Measurements from ENCODE around the gene MOB1A.

MOB1A gene

DNA sequence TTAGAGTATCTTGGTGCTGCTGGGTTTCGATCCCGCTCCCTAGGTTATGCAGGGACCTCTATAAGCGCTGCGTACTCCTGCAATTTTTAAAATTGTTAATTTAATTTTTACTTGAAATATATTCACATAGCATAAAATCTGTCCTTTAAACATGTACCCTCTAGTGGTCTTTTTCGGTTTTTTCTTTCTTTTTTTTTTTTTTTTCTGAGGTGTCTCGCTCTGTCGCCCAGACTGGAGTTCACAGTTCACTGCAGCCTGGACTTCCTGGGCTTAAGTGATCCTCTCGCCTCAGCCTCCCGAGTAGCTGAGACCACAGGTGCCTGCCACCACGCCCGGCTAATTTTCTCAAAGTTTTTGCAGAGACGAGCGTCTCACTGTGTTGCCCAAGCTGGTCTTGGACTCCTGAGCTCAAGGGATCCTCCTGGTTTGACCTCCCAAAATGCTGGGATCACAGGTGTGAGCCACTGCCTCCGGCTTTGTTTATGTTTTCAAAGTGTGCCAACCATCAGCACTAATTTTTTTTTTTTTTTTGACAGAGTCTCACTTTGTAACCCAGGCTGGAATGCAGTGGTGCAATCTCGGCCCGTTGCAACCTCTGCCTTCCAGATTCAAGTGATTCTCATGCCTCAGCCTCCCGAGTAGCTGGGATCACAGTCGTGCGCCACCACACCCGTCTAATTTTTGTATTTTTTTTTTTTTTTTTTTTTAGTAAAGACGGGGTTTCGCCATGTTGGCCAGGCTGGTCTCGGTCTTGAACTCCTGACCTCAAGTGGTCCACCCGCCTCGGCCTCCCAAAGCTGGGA lies 585 bp upstream of the MOB1A start:
- TF ChIP-seq POLR2AphosphoS5 (IDR thresholded peaks at IDR 0.05; ENCODE audit: borderline replicate concordance, low read depth, low read length) (no peak; the same call in none of the 2 replicates), FOXP2 (optimal IDR thresholded peaks at IDR 0.05; ENCODE audit: control extremely low read depth, extremely low read length, insufficient read depth) (no peak), EZH2 (IDR thresholded peaks at IDR 0.05) (no peak)
- H3K27ac ChIP-seq = no peak overlapping the region
- peaks cover 15% of the 10 kb centered on the region; the same call in 1 of the 2 replicates for H3K9me3 ChIP-seq (ENCODE audit: low read depth, low read length)
- DNase-seq (ENCODE audit: low read depth, low spot score) = no peak
- H3K4me3 ChIP-seq = peak overlapping the region; percentile 87
- peak overlapping the region; percentile 96 for H3K9ac ChIP-seq (ENCODE audit: insufficient read length)
- H3K36me3 ChIP-seq (ENCODE audit: insufficient read depth, low read length) = peaks cover 30% of the 10 kb centered on the region

DNA sequence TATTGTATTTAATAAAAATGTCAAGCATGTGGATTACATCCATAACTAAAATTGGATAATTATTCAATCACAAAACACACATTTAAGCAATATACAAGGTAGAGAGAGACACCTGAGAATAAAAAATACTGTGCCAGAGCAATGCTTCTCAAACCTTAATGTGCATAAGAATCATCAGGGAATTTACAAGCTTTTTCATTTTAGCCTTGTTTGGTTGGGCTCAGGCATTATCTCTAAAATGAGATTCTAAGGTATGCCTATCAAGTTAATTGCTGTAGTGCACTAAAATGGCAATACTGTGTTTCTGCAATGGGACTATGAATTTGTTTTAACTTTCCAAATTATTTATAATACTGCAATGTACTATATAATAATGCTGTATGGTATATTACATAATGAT lies 983 bp downstream of the MOB1A start:
- H3K36me3 ChIP-seq (ENCODE audit: insufficient read depth, low read length) = peaks cover 31% of the 10 kb centered on the region
- peak overlapping the region; percentile 96 for H3K9ac ChIP-seq (ENCODE audit: insufficient read length)
- DNase-seq (ENCODE audit: low read depth, low spot score) = no peak
- H3K27ac ChIP-seq = peak overlapping the region; percentile 78; the same call in 1 of the 2 replicates
- no peak for TF ChIP-seq POLR2AphosphoS5 (IDR thresholded peaks at IDR 0.05; ENCODE audit: borderline replicate concordance, low read depth, low read length)
- TF ChIP-seq FOXP2 (optimal IDR thresholded peaks at IDR 0.05; ENCODE audit: control extremely low read depth, extremely low read length, insufficient read depth) = no peak
- TF ChIP-seq EZH2 (IDR thresholded peaks at IDR 0.05) = no peak
- peak overlapping the region; percentile 87 for H3K4me3 ChIP-seq
- peaks cover 15% of the 10 kb centered on the region; the same call in 1 of the 2 replicates for H3K9me3 ChIP-seq (ENCODE audit: low read depth, low read length)

DNA sequence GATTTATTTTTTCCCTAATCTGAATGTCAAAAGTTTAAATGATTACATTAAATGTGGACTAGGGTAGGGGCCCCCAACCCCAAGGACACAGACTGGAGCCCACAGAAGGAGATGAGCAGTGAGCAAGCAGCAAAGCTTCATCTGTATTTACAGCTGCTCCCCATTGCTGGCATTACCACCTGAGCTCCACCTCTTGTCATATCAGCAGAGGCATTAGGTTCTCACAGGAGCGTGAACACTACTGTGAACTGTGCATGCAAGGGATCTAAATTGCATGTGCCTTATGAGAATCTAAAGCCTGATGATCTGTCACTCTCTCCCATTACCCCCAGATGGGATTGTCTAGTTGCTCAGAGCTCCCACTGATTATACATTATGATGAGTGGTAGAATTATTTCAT lies 3.8 kb downstream of the MOB1A start:
- no peak for TF ChIP-seq FOXP2 (optimal IDR thresholded peaks at IDR 0.05; ENCODE audit: control extremely low read depth, extremely low read length, insufficient read depth)
- TF ChIP-seq EZH2 (IDR thresholded peaks at IDR 0.05) = no peak
- TF ChIP-seq POLR2AphosphoS5 (IDR thresholded peaks at IDR 0.05; ENCODE audit: borderline replicate concordance, low read depth, low read length) = no peak
- no peak overlapping the region for H3K4me3 ChIP-seq
- H3K9me3 ChIP-seq (ENCODE audit: low read depth, low read length) = peaks cover 15% of the 10 kb centered on the region; the same call in 1 of the 2 replicates
- peaks cover 56% of the 10 kb centered on the region for H3K36me3 ChIP-seq (ENCODE audit: insufficient read depth, low read length)
- no peak for DNase-seq (ENCODE audit: low read depth, low spot score)
- no peak overlapping the region for H3K9ac ChIP-seq (ENCODE audit: insufficient read length)
- H3K27ac ChIP-seq = no peak overlapping the region

DNA sequence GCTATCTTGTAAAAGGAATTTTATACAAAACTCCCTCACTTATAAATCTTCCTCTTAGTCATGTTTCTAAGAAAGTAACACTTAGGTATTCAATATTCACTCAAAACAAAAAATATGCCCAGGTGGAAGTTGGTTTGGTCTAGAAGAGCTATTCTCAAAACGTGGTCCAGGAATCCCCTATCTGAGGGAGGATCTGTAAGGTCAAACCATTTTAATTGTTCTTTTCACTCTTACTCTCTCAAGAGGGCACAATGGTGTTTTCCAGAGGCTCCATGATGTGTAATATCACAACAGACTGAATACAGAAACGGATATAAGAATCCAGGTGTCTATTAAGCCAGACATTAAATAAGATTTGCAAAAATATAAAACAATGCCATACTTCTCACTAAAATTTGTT lies 9.9 kb downstream of the MOB1A start:
- Histone ChIP-seq H3K9ac (ENCODE audit: insufficient read length) (no peak overlapping the region), H3K36me3 (ENCODE audit: insufficient read depth, low read length) (peaks cover 84% of the 10 kb centered on the region), H3K4me3 (no peak overlapping the region), H3K27ac (no peak overlapping the region), H3K9me3 (ENCODE audit: low read depth, low read length) (peaks cover 8% of the 10 kb centered on the region; the same call in 1 of the 2 replicates)
- no peak for DNase-seq (ENCODE audit: low read depth, low spot score)
- TF ChIP-seq EZH2 (IDR thresholded peaks at IDR 0.05) (no peak), FOXP2 (optimal IDR thresholded peaks at IDR 0.05; ENCODE audit: control extremely low read depth, extremely low read length, insufficient read depth) (no peak), POLR2AphosphoS5 (IDR thresholded peaks at IDR 0.05; ENCODE audit: borderline replicate concordance, low read depth, low read length) (no peak)

DNA sequence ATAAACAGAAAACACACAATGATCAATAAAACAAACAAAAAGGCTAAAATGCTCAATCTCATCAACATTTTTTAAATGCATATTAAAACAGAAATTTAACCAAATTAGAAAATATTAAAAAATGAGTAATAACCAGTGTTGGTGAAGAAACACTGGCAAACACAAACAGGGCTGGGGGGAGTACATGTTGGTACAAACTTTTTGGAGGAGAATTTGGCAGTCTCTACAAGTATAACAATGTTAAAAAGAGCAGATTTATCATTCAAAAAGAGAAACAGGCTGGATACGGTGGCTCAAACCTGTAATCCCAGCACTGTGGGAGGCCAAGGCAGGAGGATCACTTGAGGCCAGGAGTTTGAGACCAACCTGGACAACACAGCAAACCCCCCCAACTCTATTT lies 13.9 kb downstream of the MOB1A start:
- Histone ChIP-seq H3K27ac (no peak overlapping the region), H3K9me3 (ENCODE audit: low read depth, low read length) (peaks cover 8% of the 10 kb centered on the region; the same call in 1 of the 2 replicates), H3K36me3 (ENCODE audit: insufficient read depth, low read length) (peaks cover 92% of the 10 kb centered on the region), H3K9ac (ENCODE audit: insufficient read length) (no peak overlapping the region), H3K4me3 (no peak overlapping the region)
- TF ChIP-seq POLR2AphosphoS5 (IDR thresholded peaks at IDR 0.05; ENCODE audit: borderline replicate concordance, low read depth, low read length) (no peak), FOXP2 (optimal IDR thresholded peaks at IDR 0.05; ENCODE audit: control extremely low read depth, extremely low read length, insufficient read depth) (no peak), EZH2 (IDR thresholded peaks at IDR 0.05) (no peak)
- DNase-seq (ENCODE audit: low read depth, low spot score) = no peak

DNA sequence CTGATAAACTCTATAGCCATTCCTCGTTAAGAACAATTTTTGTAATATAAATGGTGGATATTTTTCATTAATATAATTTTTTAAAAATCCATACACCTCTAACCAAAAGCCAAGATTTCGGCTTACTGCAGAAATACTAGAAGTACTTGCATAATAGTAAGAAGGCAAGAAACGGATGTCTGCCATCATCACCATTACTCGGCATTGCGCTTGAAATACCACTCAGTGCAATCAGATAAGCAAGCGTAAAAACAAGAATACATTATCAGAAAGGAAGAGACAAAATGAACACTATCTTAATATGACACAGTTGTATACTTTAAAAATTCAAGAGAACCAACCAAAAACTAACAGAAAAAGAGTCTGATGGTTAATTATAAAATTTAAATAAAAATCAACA lies 15.7 kb downstream of the MOB1A start:
- H3K36me3 ChIP-seq (ENCODE audit: insufficient read depth, low read length) = peaks cover 92% of the 10 kb centered on the region
- TF ChIP-seq EZH2 (IDR thresholded peaks at IDR 0.05) = no peak
- no peak for TF ChIP-seq FOXP2 (optimal IDR thresholded peaks at IDR 0.05; ENCODE audit: control extremely low read depth, extremely low read length, insufficient read depth)
- no peak for TF ChIP-seq POLR2AphosphoS5 (IDR thresholded peaks at IDR 0.05; ENCODE audit: borderline replicate concordance, low read depth, low read length)
- H3K27ac ChIP-seq = no peak overlapping the region
- peaks cover 8% of the 10 kb centered on the region; the same call in 1 of the 2 replicates for H3K9me3 ChIP-seq (ENCODE audit: low read depth, low read length)
- H3K4me3 ChIP-seq = no peak overlapping the region
- no peak for DNase-seq (ENCODE audit: low read depth, low spot score)
- no peak overlapping the region for H3K9ac ChIP-seq (ENCODE audit: insufficient read length)

DNA sequence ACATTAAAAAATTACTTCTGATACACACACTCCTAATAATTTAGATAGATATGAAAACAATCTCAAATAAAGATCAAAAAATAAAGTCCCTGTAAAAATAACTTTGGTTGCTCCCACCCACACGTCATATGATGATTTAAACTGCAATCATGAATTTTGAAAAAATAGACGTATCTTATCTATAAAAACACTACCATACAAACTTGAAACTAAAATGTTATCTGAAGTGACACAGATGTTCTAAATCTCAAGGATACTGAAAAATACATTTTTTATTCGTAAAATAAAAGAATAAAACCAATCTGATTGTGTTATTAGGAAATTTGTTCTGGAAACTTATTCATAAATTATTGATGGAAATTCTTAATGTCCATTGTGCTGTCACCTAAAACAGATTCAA lies 22.8 kb downstream of the MOB1A start:
- Histone ChIP-seq H3K9ac (ENCODE audit: insufficient read length) (peak overlapping the region; percentile 25), H3K36me3 (ENCODE audit: insufficient read depth, low read length) (peaks cover 78% of the 10 kb centered on the region)

DNA sequence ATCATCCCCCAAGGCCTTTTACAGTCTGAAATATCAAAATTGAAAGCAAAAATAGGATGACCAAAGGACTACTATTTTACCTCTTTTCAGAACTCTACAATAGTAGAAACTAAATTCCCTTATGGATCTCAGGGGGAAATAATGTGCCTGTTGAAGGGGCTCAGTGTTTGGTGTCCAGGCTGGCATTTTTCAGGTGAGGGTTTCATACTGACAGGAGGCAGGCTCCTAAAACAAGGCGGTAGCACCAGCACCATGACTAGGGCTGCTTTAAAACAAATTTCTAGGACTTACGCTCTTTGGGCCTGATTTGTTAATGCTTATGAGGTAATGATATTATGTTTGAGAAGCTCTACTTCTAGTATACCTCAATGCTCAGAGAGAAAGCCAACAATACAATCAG lies 25.7 kb downstream of the MOB1A start:
- H3K9ac ChIP-seq (ENCODE audit: insufficient read length) = no peak overlapping the region
- no peak for DNase-seq (ENCODE audit: low read depth, low spot score)
- no peaks in the 10 kb centered on the region for H3K9me3 ChIP-seq (ENCODE audit: low read depth, low read length)
- peaks cover 56% of the 10 kb centered on the region for H3K36me3 ChIP-seq (ENCODE audit: insufficient read depth, low read length)
- no peak overlapping the region for H3K27ac ChIP-seq
- H3K4me3 ChIP-seq = no peak overlapping the region
- TF ChIP-seq FOXP2 (optimal IDR thresholded peaks at IDR 0.05; ENCODE audit: control extremely low read depth, extremely low read length, insufficient read depth) = no peak

More for the DNA sequence above, 22.8 kb downstream of the MOB1A start:
- no peak overlapping the region for H3K27ac ChIP-seq
- H3K9me3 ChIP-seq (ENCODE audit: low read depth, low read length) = no peaks in the 10 kb centered on the region
- DNase-seq (ENCODE audit: low read depth, low spot score) = no peak
- TF ChIP-seq EZH2 (IDR thresholded peaks at IDR 0.05) (no peak), FOXP2 (optimal IDR thresholded peaks at IDR 0.05; ENCODE audit: control extremely low read depth, extremely low read length, insufficient read depth) (no peak), POLR2AphosphoS5 (IDR thresholded peaks at IDR 0.05; ENCODE audit: borderline replicate concordance, low read depth, low read length) (no peak)
- no peak overlapping the region for H3K4me3 ChIP-seq
